SK-N-SH treated with all-trans-retinoic acid at 6 μM for 48 hours (cell line): ENCODE data around the gene MCRS1.

Experiments used
- ATAC-seq: fragments of 200-7000 bp; cut with Tn5 transposase; 3 replicates; pipeline ENCODE4 v1.9.1; 2020; ENCODE audit warnings: mild to moderate bottlenecking, moderate library complexity
- ARNTL ChIP-seq: fragments of 450-650 bp; formaldehyde crosslinking; IDR thresholded peaks from 2 replicates; pipeline ENCODE4 v1.5.0; 2020; ENCODE audit warnings: low read depth, mild to moderate bottlenecking, moderate library complexity, borderline replicate concordance
- BACH2 ChIP-seq: fragments of 250-450 bp; sonication (Bioruptor Pico); IDR thresholded peaks from 2 replicates; pipeline ENCODE4 v1.9.0; 2021; ENCODE audit warnings: mild to moderate bottlenecking, borderline replicate concordance
- CREB5 ChIP-seq: fragments of 250-450 bp; sonication (Bioruptor Pico); IDR thresholded peaks from 2 replicates; pipeline ENCODE4 v1.5.1; 2020; ENCODE audit warnings: low read depth, mild to moderate bottlenecking, moderate library complexity
- CSDC2 ChIP-seq: fragments of 250-450 bp; sonication (Bioruptor Pico); IDR thresholded peaks from 2 replicates; pipeline ENCODE4 v1.5.0; 2020; ENCODE audit warnings: mild to moderate bottlenecking, moderate library complexity
- CSRNP3 ChIP-seq: fragments of 250-450 bp; sonication (Bioruptor Pico); IDR thresholded peaks from 2 replicates; pipeline ENCODE4 v1.5.1; 2021; ENCODE audit warnings: mild to moderate bottlenecking, moderate library complexity
- ESRRG ChIP-seq: fragments of 250-450 bp; sonication (Bioruptor Pico); IDR thresholded peaks from 2 replicates; pipeline ENCODE4 v1.6.1; 2021; ENCODE audit warnings: mild to moderate bottlenecking
- GLIS3 ChIP-seq: fragments of 250-450 bp; sonication (Bioruptor Pico); IDR thresholded peaks from 2 replicates; pipeline ENCODE4 v1.5.0; 2020; ENCODE audit warnings: mild to moderate bottlenecking, moderate library complexity
- ISL1 ChIP-seq: fragments of 250-450 bp; sonication (Bioruptor Pico); IDR thresholded peaks from 2 replicates; pipeline ENCODE4 v2.1.2; 2022; ENCODE audit warnings: mild to moderate bottlenecking, moderate library complexity
- OSR1 ChIP-seq: fragments of 250-450 bp; sonication (Bioruptor Pico); IDR thresholded peaks from 2 replicates; pipeline ENCODE4 v1.8.0; 2022; ENCODE audit warnings: moderate library complexity, mild to moderate bottlenecking, inconsistent platforms
- POU6F1 ChIP-seq: fragments of 250-450 bp; sonication (Bioruptor Pico); IDR thresholded peaks from 2 replicates; pipeline ENCODE4 v1.8.0; 2021; ENCODE audit warnings: low read depth, mild to moderate bottlenecking, moderate library complexity, borderline replicate concordance
- PPARA ChIP-seq: fragments of 250-450 bp; sonication (Bioruptor Pico); IDR thresholded peaks from 2 replicates; pipeline ENCODE4 v1.5.0; 2020; ENCODE audit warnings: mild to moderate bottlenecking, borderline replicate concordance
- RARB ChIP-seq: fragments of 250-450 bp; sonication (Bioruptor Pico); IDR thresholded peaks from 2 replicates; pipeline ENCODE4 v1.8.0; 2021; ENCODE audit warnings: mild to moderate bottlenecking, moderate library complexity
- TCF4 ChIP-seq: fragments of 250-450 bp; sonication (Bioruptor Pico); IDR thresholded peaks from 2 replicates; pipeline ENCODE4 v1.8.0; 2021; ENCODE audit warnings: mild to moderate bottlenecking, moderate library complexity, borderline replicate concordance
- TOX ChIP-seq: fragments of 250-450 bp; sonication (Bioruptor Pico); IDR thresholded peaks from 2 replicates; pipeline ENCODE4 v1.8.0; 2021; ENCODE audit warnings: mild to moderate bottlenecking, moderate library complexity, borderline replicate concordance
- TSHZ2 ChIP-seq: fragments of 250-450 bp; sonication (Bioruptor Pico); IDR thresholded peaks from 2 replicates; pipeline ENCODE4 v1.5.0; 2020; ENCODE audit warnings: mild to moderate bottlenecking, moderate library complexity
- ZC3H10 ChIP-seq: fragments of 250-450 bp; sonication (Bioruptor Pico); IDR thresholded peaks from 2 replicates; pipeline ENCODE4 v1.5.1; 2021; ENCODE audit warnings: mild to moderate bottlenecking, moderate library complexity
- ZFP3 ChIP-seq: fragments of 250-450 bp; sonication (Bioruptor Pico); IDR thresholded peaks from 2 replicates; pipeline ENCODE4 v1.5.0; 2020; ENCODE audit warnings: mild to moderate bottlenecking, moderate library complexity
- ZFP30 ChIP-seq: fragments of 450-650 bp; formaldehyde crosslinking; IDR thresholded peaks from 2 replicates; pipeline ENCODE4 v1.5.0; 2022; ENCODE audit warnings: mild to moderate bottlenecking, moderate library complexity
- ZNF565 ChIP-seq: fragments of 450-650 bp; formaldehyde crosslinking; conservative IDR thresholded peaks from 2 replicates; pipeline ENCODE4 v1.5.0; 2020; ENCODE audit warnings: low read depth, mild to moderate bottlenecking, moderate library complexity
- ZNF8 ChIP-seq: fragments of 450-650 bp; formaldehyde crosslinking; IDR thresholded peaks from 2 replicates; pipeline ENCODE4 v1.5.0; 2020; ENCODE audit warnings: mild to moderate bottlenecking, moderate library complexity

MCRS1 gene

GRCh38 chr12:49587174-49587908 lies 19.4 kb upstream of the MCRS1 start:
- TF ChIP-seq BACH2 (CRISPR knock-in tag) (no peak), ZC3H10 (no peak), GLIS3 (CRISPR knock-in tag) (no peak), CSDC2 (CRISPR knock-in tag) (no peak), ZNF8 (CRISPR knock-in tag) (no peak), TCF4 (no peak), TOX (no peak), ARNTL (CRISPR knock-in tag) (no peak), RARB (no peak), ZFP3 (CRISPR knock-in tag) (no peak), ZNF565 (no peak), OSR1 (CRISPR knock-in tag) (no peak), ISL1 (CRISPR knock-in tag) (no peak), TSHZ2 (CRISPR knock-in tag) (no peak), ESRRG (CRISPR knock-in tag) (no peak), CSRNP3 (CRISPR knock-in tag) (no peak), CREB5 (CRISPR knock-in tag) (no peak), PPARA (no peak), POU6F1 (no peak)
- no peak for ATAC-seq

- TF ChIP-seq ZC3H10, result no peak
- no peak for TF ChIP-seq CSRNP3 (CRISPR knock-in tag)
- no peak for TF ChIP-seq CREB5 (CRISPR knock-in tag)
- no peak for TF ChIP-seq ZNF8 (CRISPR knock-in tag)
- no peak for TF ChIP-seq ZFP30
- TF ChIP-seq RARB, result no peak
- no peak for TF ChIP-seq OSR1 (CRISPR knock-in tag)
- TF ChIP-seq BACH2 (CRISPR knock-in tag), result no peak
- no peak for TF ChIP-seq TCF4
- no peak for ATAC-seq
Measured at GRCh38 chr12:49585477-49586459, 17.8 kb upstream of the MCRS1 start.
